Thyroid gland (tissue), 4 donors: Measurements from ENCODE around the gene NEURL1. TPM values are rescaled to one million over a fixed set of nuclear protein-coding genes. Genes with fewer than 3 reads are reported as not detected.

Experiments
- DNase-seq, 2 donors: peaks; one replicate each; pipeline ENCODE4 v3.0.0-alpha.2; 2019
- H3K27ac ChIP-seq, 3 donors: fragments of 200-600 bp; sonication (generic); 1 replicate in 2 of 3; 2 replicates in 1 of 3; pipeline ENCODE4 v1.5.1; 2016 to 2019; ENCODE audit warnings: mild to moderate bottlenecking in 1 of 3, moderate library complexity in 1 of 3
- H3K27me3 ChIP-seq: fragments of 200-600 bp; sonication (generic); one replicate; pipeline ENCODE4 v1.5.1; 2019
- H3K36me3 ChIP-seq, 2 donors: fragments of 200-600 bp; sonication (generic); one replicate each; pipeline ENCODE4 v1.5.1; 2016 to 2019
- H3K4me1 ChIP-seq, 2 donors: fragments of 200-600 bp; sonication (generic); one replicate each; pipeline ENCODE4 v1.5.1; 2017 to 2019
- H3K4me3 ChIP-seq, 3 donors: fragments of 200-600 bp; sonication (generic); replicated peaks in 1 of 3; 1 replicate in 2 of 3; 2 replicates in 1 of 3; pipeline ENCODE4 v1.5.1; 2016; ENCODE audit warnings: mild to moderate bottlenecking in 1 of 3
- H3K9me3 ChIP-seq: fragments of 200-600 bp; sonication (generic); one replicate; pipeline ENCODE4 v1.5.1; 2017
- POLR2A ChIP-seq, 2 donors: fragments of 450-650 bp; IDR thresholded peaks; one replicate each; pipeline ENCODE4 v1.6.1; 2017; ENCODE audit warnings: antibody characterized with exemption in 2 of 2, mild to moderate bottlenecking in 2 of 2, moderate library complexity in 1 of 2
- WGBS, 2 donors: methylation state at CpG; one replicate each; pipeline ENCODE4 v1.1.5; 2017; 5-methylcytosine and 5-hydroxymethylcytosine counted together
- intact Hi-C: fragments of 100-400 bp; cut with DNase I; formaldehyde crosslinking; loops from one replicate; pipeline ENCODE4 v1.15.1; 2023
- total RNA-seq, 4 donors: library from RNA; depleted of rRNA; stranded (reverse); fragments of >200 nt; gene quantifications; one replicate each; pipeline ENCODE4 v1.2.3, GENCODE V29; 2016
- TF ChIP-seq, protein P1 (sequence below), 6 experiments: fragments of 200-600 bp in 3 of 6; fragments of 450-650 bp in 3 of 6; sonication (generic) in 3 of 6; IDR thresholded peaks; one replicate each; pipeline ENCODE4 v1.5.1; 2016 to 2019; ENCODE audit warnings: antibody characterized with exemption in 6 of 6, mild to moderate bottlenecking in 2 of 6, inconsistent platforms in 1 of 6, moderate library complexity in 1 of 6

NEURL1 gene
- total RNA-seq, 4 donors from 2014 or later, result 1.1 TPM; not detected in 3

DNA sequence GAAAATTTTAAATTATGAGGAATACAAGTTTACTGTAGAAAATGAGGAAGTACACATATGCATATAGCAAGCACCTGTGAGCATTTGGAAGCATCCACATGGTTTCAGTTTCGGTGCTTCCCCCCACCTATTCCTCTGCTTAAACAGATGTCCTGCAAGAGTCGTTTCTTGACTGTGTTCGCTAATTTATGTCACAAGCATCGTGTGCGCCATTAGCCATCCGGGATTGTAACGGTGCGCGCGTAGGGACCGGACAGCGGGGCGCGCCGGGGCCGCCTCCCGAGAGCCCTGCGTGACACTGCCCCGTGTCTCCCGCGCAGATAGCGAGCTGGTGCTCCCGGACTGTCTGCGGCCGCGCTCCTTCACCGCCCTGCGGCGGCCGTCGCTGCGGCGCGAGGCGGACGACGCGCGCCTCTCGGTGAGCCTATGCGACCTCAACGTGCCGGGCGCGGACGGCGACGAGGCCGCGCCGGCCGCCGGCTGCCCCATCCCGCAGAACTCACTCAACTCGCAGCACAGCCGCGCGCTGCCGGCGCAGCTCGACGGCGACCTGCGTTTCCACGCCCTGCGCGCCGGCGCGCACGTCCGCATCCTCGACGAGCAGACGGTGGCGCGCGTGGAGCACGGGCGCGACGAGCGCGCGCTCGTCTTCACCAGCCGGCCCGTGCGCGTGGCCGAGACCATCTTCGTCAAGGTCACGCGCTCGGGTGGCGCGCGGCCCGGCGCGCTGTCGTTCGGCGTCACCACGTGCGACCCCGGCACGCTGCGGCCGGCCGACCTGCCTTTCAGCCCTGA, 90.9 kb downstream of the NEURL1 start:
- no peak for TF ChIP-seq POLR2A (IDR thresholded peaks at IDR 0.05)
- TF ChIP-seq, protein P1, sequence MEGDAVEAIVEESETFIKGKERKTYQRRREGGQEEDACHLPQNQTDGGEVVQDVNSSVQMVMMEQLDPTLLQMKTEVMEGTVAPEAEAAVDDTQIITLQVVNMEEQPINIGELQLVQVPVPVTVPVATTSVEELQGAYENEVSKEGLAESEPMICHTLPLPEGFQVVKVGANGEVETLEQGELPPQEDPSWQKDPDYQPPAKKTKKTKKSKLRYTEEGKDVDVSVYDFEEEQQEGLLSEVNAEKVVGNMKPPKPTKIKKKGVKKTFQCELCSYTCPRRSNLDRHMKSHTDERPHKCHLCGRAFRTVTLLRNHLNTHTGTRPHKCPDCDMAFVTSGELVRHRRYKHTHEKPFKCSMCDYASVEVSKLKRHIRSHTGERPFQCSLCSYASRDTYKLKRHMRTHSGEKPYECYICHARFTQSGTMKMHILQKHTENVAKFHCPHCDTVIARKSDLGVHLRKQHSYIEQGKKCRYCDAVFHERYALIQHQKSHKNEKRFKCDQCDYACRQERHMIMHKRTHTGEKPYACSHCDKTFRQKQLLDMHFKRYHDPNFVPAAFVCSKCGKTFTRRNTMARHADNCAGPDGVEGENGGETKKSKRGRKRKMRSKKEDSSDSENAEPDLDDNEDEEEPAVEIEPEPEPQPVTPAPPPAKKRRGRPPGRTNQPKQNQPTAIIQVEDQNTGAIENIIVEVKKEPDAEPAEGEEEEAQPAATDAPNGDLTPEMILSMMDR (IDR thresholded peaks at IDR 0.05), result no peak
- Histone ChIP-seq H3K4me1 (peaks cover 0 to 8% of the 10 kb centered on the region in 2 donors), H3K27ac (no peak overlapping the region), H3K36me3 (no peaks in the 10 kb centered on the region), H3K9me3 (no peaks in the 10 kb centered on the region), H3K4me3 (peak overlapping the region in 1 of 3 donors; percentile 23), H3K27me3 (peaks cover 6% of the 10 kb centered on the region)
- no peak for DNase-seq
- WGBS, 2 donors, result 25% methylated on average over 8 to 18 of the region's 111 CpGs
- intact Hi-C loops, result no loop called here

GRCh38 chr10:103585011-103585405, 91.5 kb downstream of the NEURL1 start:
- Histone ChIP-seq H3K27me3 (peaks cover 6% of the 10 kb centered on the region), H3K9me3 (no peaks in the 10 kb centered on the region), H3K27ac (no peak overlapping the region), H3K4me3 (no peak overlapping the region), H3K4me1 (peaks cover 0 to 8% of the 10 kb centered on the region in 2 donors), H3K36me3 (no peaks in the 10 kb centered on the region)
- TF ChIP-seq, protein P1 (IDR thresholded peaks at IDR 0.05), result no peak
- no peak for TF ChIP-seq POLR2A (IDR thresholded peaks at IDR 0.05)
- no peak for DNase-seq
- 73 to 87% methylated on average over 12 to 18 of the region's 32 CpGs for WGBS, 2 donors
- intact Hi-C loops, result no loop called here

DNA sequence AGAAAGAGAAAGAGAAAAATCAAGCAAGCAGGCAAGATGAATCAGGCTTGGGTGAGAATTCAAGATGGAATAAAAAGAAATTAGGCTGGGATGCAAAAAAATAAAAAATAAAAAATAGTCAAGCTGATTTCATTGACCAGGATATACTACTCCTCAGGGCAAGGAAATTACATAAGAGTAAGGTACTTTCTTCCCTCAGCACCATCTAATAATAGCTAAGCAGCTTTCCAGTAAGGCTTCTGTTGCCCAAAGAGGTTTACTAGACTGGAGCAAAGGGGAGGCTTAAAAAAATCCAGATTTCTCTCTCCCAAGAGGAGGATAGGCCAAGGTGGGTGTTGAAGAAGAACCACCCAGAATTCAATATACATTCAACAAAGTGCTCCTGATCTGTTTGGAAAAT, 93.6 kb downstream of the NEURL1 start:
- Histone ChIP-seq H3K4me3 (no peak overlapping the region), H3K9me3 (no peaks in the 10 kb centered on the region), H3K4me1 (peaks cover 0 to 8% of the 10 kb centered on the region in 2 donors), H3K36me3 (no peaks in the 10 kb centered on the region), H3K27me3 (peaks cover 6% of the 10 kb centered on the region), H3K27ac (no peak overlapping the region)
- intact Hi-C loops, result no loop called here
- DNase-seq, result no peak
- no peak for TF ChIP-seq POLR2A (IDR thresholded peaks at IDR 0.05)
- TF ChIP-seq, protein P1 (IDR thresholded peaks at IDR 0.05), result no peak

DNA sequence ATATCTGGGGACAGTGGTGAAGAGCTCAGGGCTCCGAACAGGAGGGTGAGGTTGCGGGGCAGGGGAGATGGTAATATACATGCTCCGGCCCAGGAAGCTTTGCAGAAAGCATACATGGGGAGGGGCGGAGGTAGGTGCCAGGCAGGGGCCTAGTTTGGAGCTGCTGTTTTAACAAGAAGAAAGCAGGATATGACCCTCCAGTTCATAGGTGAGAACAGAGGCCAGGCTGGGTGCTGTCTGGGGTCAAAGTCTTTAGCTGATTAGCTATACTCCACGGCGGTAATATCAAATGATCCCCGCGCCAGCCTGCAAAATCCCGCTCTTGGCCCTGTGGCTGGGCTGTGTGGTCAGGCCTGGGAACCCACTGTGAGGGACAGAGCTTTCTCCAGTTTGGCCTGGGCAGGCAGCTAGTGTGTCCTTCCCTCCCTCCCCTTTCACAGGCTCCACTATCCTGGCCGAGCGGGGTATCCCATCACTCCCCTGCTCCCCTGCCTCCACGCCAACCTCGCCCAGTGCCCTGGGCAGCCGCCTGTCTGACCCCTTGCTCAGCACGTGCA, 95.6 kb downstream of the NEURL1 start:
- intact Hi-C loops, result no loop called here
- WGBS, 2 donors, result 93 to 94% methylated on average over 15 of the region's 15 CpGs

More for the DNA sequence above, 95.6 kb downstream of the NEURL1 start:
- no peak overlapping the region for H3K4me3 ChIP-seq
- H3K4me1 ChIP-seq, result peaks cover 0 to 6% of the 10 kb centered on the region in 2 donors
- peaks cover under 1% of the 10 kb centered on the region for H3K27me3 ChIP-seq
- no peak overlapping the region for H3K27ac ChIP-seq
- H3K36me3 ChIP-seq, result no peaks in the 10 kb centered on the region
- TF ChIP-seq POLR2A (IDR thresholded peaks at IDR 0.05), result no peak
- TF ChIP-seq, protein P1 (IDR thresholded peaks at IDR 0.05), result no peak
- no peak for DNase-seq
- H3K9me3 ChIP-seq, result no peaks in the 10 kb centered on the region
